Loucy (cell line): ENCODE data around the gene LRRC46.

Source experiments
- EZH2phosphoT487 ChIP-seq: fragments of 200-600 bp; IDR thresholded peaks from 2 replicates; pipeline ENCODE4 v1.6.1; 2018; ENCODE audit warnings: antibody characterized with exemption, mild to moderate bottlenecking, moderate library complexity, borderline replicate concordance
- TF ChIP-seq, protein P1 (sequence below): fragments of 200-600 bp; sonication (generic); conservative IDR thresholded peaks from 2 replicates; pipeline ENCODE4 v1.5.1; 2014; ENCODE audit warnings: mild to moderate bottlenecking, antibody characterized with exemption, low read length

DNA sequence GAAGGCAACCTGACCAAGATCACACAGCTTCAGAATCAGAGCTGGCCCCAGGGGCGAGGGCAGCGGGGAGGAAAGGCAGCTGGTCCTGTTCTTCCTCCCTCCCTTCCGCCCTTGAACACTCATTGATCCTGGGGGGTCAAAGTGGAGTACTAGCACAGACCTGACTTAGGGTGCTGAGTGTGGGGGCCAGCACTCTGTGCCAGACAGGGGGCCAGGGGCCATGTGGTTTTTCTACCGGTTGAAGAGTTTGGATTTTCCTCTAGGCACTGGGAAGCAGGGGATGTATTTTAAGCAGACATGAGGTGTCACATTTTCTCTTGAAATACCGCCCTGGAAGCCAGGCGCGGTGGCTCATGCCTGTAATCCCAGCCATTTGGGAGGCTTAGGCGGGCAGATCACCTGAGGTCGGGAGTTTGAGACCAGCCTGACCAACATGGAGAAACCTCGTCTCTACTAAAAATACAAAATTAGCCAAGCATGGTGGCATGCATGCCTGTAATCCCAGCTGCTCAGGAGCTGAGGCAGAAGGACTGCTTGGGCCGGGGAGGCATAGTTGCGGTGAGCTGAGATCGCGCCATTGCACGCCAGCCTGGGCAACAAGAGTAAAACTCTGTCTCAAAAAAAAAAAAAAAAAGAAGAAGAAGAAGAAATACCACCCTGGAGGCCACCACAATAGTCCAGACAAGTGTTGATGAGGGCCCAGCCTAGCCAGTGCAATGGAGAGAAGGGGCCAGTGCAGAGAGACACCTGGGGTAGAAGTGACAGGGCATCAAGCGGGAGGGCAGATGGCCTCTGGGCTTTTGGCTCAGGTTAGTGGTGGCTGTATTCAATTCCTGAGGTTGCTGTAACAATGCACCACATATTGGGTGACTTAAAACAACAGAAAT lies 25.2 kb upstream of the LRRC46 start:
- no peak for TF ChIP-seq EZH2phosphoT487
- TF ChIP-seq, protein P1, sequence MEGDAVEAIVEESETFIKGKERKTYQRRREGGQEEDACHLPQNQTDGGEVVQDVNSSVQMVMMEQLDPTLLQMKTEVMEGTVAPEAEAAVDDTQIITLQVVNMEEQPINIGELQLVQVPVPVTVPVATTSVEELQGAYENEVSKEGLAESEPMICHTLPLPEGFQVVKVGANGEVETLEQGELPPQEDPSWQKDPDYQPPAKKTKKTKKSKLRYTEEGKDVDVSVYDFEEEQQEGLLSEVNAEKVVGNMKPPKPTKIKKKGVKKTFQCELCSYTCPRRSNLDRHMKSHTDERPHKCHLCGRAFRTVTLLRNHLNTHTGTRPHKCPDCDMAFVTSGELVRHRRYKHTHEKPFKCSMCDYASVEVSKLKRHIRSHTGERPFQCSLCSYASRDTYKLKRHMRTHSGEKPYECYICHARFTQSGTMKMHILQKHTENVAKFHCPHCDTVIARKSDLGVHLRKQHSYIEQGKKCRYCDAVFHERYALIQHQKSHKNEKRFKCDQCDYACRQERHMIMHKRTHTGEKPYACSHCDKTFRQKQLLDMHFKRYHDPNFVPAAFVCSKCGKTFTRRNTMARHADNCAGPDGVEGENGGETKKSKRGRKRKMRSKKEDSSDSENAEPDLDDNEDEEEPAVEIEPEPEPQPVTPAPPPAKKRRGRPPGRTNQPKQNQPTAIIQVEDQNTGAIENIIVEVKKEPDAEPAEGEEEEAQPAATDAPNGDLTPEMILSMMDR = no peak
